Heart left ventricle (tissue), 13 donors: ENCODE data around the gene LRRC1.

Experiments used
- CTCF ChIP-seq, 12 donors: fragments of 200-600 bp; sonication (generic) in 4 of 12; IDR thresholded peaks; one replicate each; pipeline versions ENCODE4 v1.5.0 to v1.8.0; 2018 to 2022; ENCODE audit warnings: antibody characterized with exemption in 12 of 12, mild to moderate bottlenecking in 5 of 12
- POLR2A ChIP-seq, 2 donors: fragments of 450-650 bp; IDR thresholded peaks; one replicate each; pipeline ENCODE4 v1.6.1; 2017; ENCODE audit warnings: antibody characterized with exemption in 2 of 2, mild to moderate bottlenecking in 2 of 2, moderate library complexity in 2 of 2
- donor health status: ischemic (EF 13 %, LVEDD 7.1; RV severe dilation, severe dysfunction).
- donor health status: DM: no; HTN: yes; CAD: no.
- donor health status: DM: no; HTN: no; CAD: no.
- donor health status: ischemic (EF 25% LVEDD 6.9; RV normal size, moderate dysfunction).
- donor health status: ischemic (EF 25% LVEDD 5.7; RV mildly dilated, moderate dysfunction).
- donor health status: ischemic (EF 35%, LVEDD 5.7; RV mildly dilated, moderate dysfunction).
- donor health status: nonischemic (EF 11% LVEDD 7.7; RV severe dilation, severe dysfunction).
- donor health status: DM: yes; HTN: yes; CAD: no.
- donor health status: PGD.
- donor health status: ischemic (EF 29% LVEDD 5.4; RV normal size, mild dysfunction).
- donor health status: nonischemic (EF 23%, LVEDD 6.1; RV moderate dilation, normal function).

GRCh38 chr6:53766930-53767329 is 27.9 kb upstream of the LRRC1 start:
- TF ChIP-seq CTCF (IDR thresholded peaks at IDR 0.05) (no peak), POLR2A (IDR thresholded peaks at IDR 0.05) (no peak)
